ENCODE measurements around the gene TEDC1.

- TF ChIP-seq TEAD4 (IDR thresholded peaks at IDR 0.05) (no peak), RAD21 (IDR thresholded peaks at IDR 0.05; ENCODE audit: low read depth) (no peak), MAX (IDR thresholded peaks at IDR 0.05) (no peak), YY1 (IDR thresholded peaks at IDR 0.05; ENCODE audit: low read depth) (no peak), EP300 (IDR thresholded peaks at IDR 0.05; ENCODE audit: borderline replicate concordance) (no peak), FOXM1 (IDR thresholded peaks at IDR 0.05; ENCODE audit: borderline replicate concordance, low read depth) (no peak), TAF1 (IDR thresholded peaks at IDR 0.05; ENCODE audit: low read depth) (no peak), NFIC (IDR thresholded peaks at IDR 0.05) (no peak), CEBPB (IDR thresholded peaks at IDR 0.05) (no peak), TCF12 (IDR thresholded peaks at IDR 0.05; ENCODE audit: low read depth) (no peak), CREB1 (IDR thresholded peaks at IDR 0.05; ENCODE audit: low read depth) (no peak)
- TF ChIP-seq, protein P1, sequence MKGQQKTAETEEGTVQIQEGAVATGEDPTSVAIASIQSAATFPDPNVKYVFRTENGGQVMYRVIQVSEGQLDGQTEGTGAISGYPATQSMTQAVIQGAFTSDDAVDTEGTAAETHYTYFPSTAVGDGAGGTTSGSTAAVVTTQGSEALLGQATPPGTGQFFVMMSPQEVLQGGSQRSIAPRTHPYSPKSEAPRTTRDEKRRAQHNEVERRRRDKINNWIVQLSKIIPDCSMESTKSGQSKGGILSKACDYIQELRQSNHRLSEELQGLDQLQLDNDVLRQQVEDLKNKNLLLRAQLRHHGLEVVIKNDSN (IDR thresholded peaks at IDR 0.05) = no peak
These were observed 45.0 kb downstream of the TEDC1 start for GRCh38 chr14:105536051-105536450.
